Heart left ventricle (tissue), 13 donors: Measurements from ENCODE around the gene SH3BP2.

ENCODE experiments used
- CTCF ChIP-seq, 12 donors: fragments of 200-600 bp; sonication (generic) in 4 of 12; IDR thresholded peaks; one replicate each; pipeline versions ENCODE4 v1.5.0 to v1.8.0; 2018 to 2022; ENCODE audit warnings: antibody characterized with exemption in 12 of 12, mild to moderate bottlenecking in 5 of 12
- POLR2A ChIP-seq, 2 donors: fragments of 450-650 bp; IDR thresholded peaks; one replicate each; pipeline ENCODE4 v1.6.1; 2017; ENCODE audit warnings: antibody characterized with exemption in 2 of 2, mild to moderate bottlenecking in 2 of 2, moderate library complexity in 2 of 2
- donor health status: ischemic (EF 13 %, LVEDD 7.1; RV severe dilation, severe dysfunction).
- donor health status: DM: no; HTN: yes; CAD: no.
- donor health status: DM: no; HTN: no; CAD: no.
- donor health status: ischemic (EF 25% LVEDD 6.9; RV normal size, moderate dysfunction).
- donor health status: ischemic (EF 25% LVEDD 5.7; RV mildly dilated, moderate dysfunction).
- donor health status: ischemic (EF 35%, LVEDD 5.7; RV mildly dilated, moderate dysfunction).
- donor health status: nonischemic (EF 11% LVEDD 7.7; RV severe dilation, severe dysfunction).
- donor health status: DM: yes; HTN: yes; CAD: no.
- donor health status: PGD.
- donor health status: ischemic (EF 29% LVEDD 5.4; RV normal size, mild dysfunction).
- donor health status: nonischemic (EF 23%, LVEDD 6.1; RV moderate dilation, normal function).

- TF ChIP-seq CTCF (IDR thresholded peaks at IDR 0.05) (no peak), POLR2A (IDR thresholded peaks at IDR 0.05) (no peak)
Measured at GRCh38 chr4:2795300-2795892, 2.5 kb downstream of the SH3BP2 start.
